Measurements from ENCODE around the gene TMEM178B.
A peak's percentile ranks its signal among the peaks of the same experiment; 100 is the strongest.
"Not testable (repeated sequence)": the region's sequence is repeated elsewhere in the genome, so short reads cannot be mapped to it uniquely, and the experiment has no call there.

Gene TMEM178B

DNA sequence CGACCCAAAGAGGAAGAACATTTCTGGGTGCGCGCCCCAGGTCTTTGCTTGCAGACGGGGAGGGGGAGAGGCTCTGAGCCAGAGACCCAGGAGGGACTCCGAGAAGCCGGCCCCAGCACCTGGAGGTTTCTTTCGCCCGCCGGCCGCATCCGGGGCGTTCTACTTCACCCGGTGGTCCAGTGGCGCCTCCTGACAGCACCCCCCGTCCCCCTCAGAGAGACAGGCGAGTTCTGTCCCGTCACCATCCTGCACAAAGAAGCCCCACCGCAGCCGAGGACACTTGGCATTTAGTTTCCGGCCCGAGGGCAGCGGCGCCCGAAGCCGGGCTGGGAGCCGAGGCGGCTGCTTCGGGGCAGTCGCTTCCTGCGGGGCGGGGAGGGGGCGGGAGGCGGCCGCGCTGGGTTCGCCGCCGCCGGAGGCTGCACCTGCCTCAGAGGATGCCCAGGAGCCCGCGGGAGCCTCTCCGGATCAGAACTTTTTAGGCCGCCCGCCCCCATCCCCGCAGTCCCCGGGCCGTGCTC, at the start of gene TMEM178B:
TMEM178B (plus strand) TSS at position 424 of the 521 bp plus-strand sequence.
- H3K36me3 ChIP-seq (ENCODE audit: insufficient read depth, low read length): no peaks in the 10 kb centered on the region
- H3K27ac ChIP-seq: no peak within 1 kb of the TSS
- TF ChIP-seq FOXP2 (optimal IDR thresholded peaks at IDR 0.05; ENCODE audit: control extremely low read depth, extremely low read length, insufficient read depth): no peak
- TF ChIP-seq POLR2AphosphoS5 (IDR thresholded peaks at IDR 0.05; ENCODE audit: borderline replicate concordance, low read depth, low read length): no peak
- no peak for TF ChIP-seq EZH2 (IDR thresholded peaks at IDR 0.05)
- peak within 1 kb of the TSS; percentile 76 for H3K4me3 ChIP-seq
- no peak for DNase-seq (ENCODE audit: low read depth, low spot score)
- peak within 1 kb of the TSS; percentile 61 for H3K9ac ChIP-seq (ENCODE audit: insufficient read length)
- no peaks in the 10 kb centered on the region for H3K9me3 ChIP-seq (ENCODE audit: low read depth, low read length)

DNA sequence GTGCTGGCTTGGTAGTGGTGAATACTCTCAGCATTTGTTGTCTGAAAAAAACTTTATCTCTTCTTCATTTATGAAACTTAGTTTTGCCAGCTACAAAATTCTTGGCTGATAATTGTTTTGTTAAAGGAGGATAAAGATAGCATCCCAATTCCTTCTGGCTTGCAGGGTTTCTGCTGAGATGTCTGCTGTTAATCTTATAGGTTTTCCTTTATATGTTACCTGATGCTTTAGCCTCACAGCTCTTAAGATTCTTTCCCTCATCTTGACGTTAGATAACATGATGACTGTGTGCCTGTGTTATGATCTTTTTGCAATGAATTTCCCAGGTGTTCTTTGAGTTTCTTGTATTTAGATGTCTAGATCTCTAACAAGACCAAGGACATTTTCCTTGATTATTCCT, 49.2 kb upstream of the TMEM178B start:
- Histone ChIP-seq H3K9me3 (ENCODE audit: low read depth, low read length) (peaks cover 11% of the 10 kb centered on the region; the same call in 1 of the 2 replicates), H3K27ac (no peak overlapping the region), H3K9ac (ENCODE audit: insufficient read length) (no peak overlapping the region), H3K36me3 (ENCODE audit: insufficient read depth, low read length) (no peaks in the 10 kb centered on the region), H3K4me3 (no peak overlapping the region)
- no peak for TF ChIP-seq POLR2AphosphoS5 (IDR thresholded peaks at IDR 0.05; ENCODE audit: borderline replicate concordance, low read depth, low read length)
- no peak for TF ChIP-seq EZH2 (IDR thresholded peaks at IDR 0.05)
- TF ChIP-seq FOXP2 (optimal IDR thresholded peaks at IDR 0.05; ENCODE audit: control extremely low read depth, extremely low read length, insufficient read depth): no peak
- no peak for DNase-seq (ENCODE audit: low read depth, low spot score)

DNA sequence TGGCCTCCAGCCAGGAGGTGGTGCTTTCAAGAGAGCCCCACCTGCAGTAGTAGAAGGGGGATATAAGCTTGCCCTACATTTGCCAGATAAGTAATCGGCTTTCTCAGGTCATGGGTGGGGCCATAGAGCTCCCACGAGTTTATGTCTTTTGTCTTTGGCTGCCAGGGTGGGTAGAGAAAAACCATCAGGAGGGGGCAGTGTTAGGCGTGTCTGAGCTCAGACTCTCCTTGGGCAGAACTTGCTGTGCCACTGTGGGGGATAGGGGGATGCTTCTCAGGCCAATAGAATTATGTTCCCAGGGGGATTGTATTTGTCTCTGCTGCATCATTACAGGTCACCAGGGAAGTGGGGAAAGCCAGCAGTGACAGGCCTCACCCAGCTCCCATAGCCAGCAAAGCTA, 46.8 kb upstream of the TMEM178B start:
- Histone ChIP-seq H3K27ac (no peak overlapping the region), H3K9ac (ENCODE audit: insufficient read length) (no peak overlapping the region), H3K4me3 (no peak overlapping the region), H3K9me3 (ENCODE audit: low read depth, low read length) (peaks cover 11% of the 10 kb centered on the region; the same call in 1 of the 2 replicates), H3K36me3 (ENCODE audit: insufficient read depth, low read length) (no peaks in the 10 kb centered on the region)
- DNase-seq (ENCODE audit: low read depth, low spot score): no peak
- no peak for TF ChIP-seq POLR2AphosphoS5 (IDR thresholded peaks at IDR 0.05; ENCODE audit: borderline replicate concordance, low read depth, low read length)
- no peak for TF ChIP-seq EZH2 (IDR thresholded peaks at IDR 0.05)
- no peak for TF ChIP-seq FOXP2 (optimal IDR thresholded peaks at IDR 0.05; ENCODE audit: control extremely low read depth, extremely low read length, insufficient read depth)

DNA sequence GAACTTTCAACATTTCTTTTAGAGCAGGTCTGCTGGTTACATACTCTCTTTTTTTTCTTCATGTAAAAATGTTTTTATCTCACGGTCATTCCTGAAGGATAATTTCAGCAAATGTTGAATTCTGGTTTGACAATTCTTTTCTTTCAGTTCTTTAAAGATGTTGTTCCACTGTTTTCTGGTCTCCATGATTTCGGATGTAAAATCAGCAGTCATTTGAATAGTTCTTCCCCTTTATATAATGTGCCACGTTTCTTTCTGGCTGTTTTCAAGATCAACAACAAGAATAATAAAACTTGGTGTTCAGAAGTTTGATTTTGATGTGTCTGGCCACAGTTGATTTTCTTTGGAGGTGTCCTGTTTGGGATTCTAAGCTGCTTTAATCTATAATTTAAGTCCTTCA, 45.1 kb upstream of the TMEM178B start:
- no peak for DNase-seq (ENCODE audit: low read depth, low spot score)
- no peak for TF ChIP-seq POLR2AphosphoS5 (IDR thresholded peaks at IDR 0.05; ENCODE audit: borderline replicate concordance, low read depth, low read length)
- no peak for TF ChIP-seq FOXP2 (optimal IDR thresholded peaks at IDR 0.05; ENCODE audit: control extremely low read depth, extremely low read length, insufficient read depth)
- no peak for TF ChIP-seq EZH2 (IDR thresholded peaks at IDR 0.05)
- H3K36me3 ChIP-seq (ENCODE audit: insufficient read depth, low read length): no peaks in the 10 kb centered on the region
- peaks cover 11% of the 10 kb centered on the region; the same call in 1 of the 2 replicates for H3K9me3 ChIP-seq (ENCODE audit: low read depth, low read length)
- H3K9ac ChIP-seq (ENCODE audit: insufficient read length): no peak overlapping the region
- H3K27ac ChIP-seq: no peak overlapping the region
- no peak overlapping the region for H3K4me3 ChIP-seq

DNA sequence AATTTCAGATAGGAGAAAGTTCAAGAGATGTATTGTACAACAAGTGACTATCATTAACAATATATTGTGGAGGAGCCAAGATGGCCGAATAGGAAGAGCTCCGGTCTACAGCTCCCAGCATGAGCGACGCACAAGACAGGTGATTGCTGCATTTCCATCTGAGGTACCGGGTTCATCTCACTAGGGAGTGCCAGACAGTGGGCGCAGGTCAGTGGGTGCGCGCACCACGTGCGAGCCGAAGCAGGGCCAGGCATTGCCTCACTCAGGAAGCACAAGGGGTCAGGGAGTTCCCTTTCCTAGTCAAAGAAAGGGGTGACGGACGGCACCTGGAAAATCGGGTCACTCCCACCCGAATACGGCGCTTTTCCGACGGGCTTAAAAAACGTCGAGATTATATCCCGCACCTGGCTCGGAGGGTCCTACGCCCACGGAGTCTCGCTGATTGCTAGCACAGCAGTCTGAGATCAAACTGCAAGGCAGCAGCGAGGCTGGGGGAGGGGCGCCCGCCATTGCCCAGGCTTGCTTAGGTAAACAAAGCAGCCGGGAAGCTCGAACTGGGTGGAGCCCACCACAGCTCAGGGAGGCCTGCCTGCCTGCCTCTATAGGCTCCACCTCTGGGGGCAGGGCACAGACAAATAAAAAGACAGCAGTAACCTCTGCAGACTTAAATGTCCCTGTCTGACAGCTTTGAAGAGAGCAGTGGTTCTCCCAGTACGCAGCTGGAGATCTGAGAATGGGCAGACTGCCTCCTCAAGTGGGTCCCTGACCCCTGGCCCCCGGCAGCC, 41.1 kb upstream of the TMEM178B start:
- not testable (repeated sequence) for H3K36me3 ChIP-seq (ENCODE audit: insufficient read depth, low read length); H3K27ac ChIP-seq; H3K9me3 ChIP-seq (ENCODE audit: low read depth, low read length); DNase-seq (ENCODE audit: low read depth, low spot score); H3K4me3 ChIP-seq; H3K9ac ChIP-seq (ENCODE audit: insufficient read length)

DNA sequence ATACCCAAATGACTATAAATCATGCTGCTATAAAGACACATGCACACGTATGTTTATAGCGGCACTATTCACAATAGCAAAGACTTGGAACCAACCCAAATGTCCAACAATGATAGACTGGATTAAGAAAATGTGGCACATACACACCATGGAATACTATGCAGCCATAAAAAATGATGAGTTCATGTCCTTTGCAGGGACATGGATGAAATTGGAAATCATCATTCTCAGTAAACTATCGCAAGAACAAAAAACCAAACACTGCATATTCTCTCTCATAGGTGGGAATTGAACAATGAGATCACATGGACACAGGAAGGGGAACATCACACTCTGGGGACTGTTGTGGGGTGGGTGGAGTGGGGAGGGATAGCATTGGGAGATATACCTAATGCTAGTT, 35.8 kb upstream of the TMEM178B start:
- H3K9ac ChIP-seq (ENCODE audit: insufficient read length); DNase-seq (ENCODE audit: low read depth, low spot score); H3K9me3 ChIP-seq (ENCODE audit: low read depth, low read length); H3K4me3 ChIP-seq; H3K27ac ChIP-seq; H3K36me3 ChIP-seq (ENCODE audit: insufficient read depth, low read length): not testable (repeated sequence)

DNA sequence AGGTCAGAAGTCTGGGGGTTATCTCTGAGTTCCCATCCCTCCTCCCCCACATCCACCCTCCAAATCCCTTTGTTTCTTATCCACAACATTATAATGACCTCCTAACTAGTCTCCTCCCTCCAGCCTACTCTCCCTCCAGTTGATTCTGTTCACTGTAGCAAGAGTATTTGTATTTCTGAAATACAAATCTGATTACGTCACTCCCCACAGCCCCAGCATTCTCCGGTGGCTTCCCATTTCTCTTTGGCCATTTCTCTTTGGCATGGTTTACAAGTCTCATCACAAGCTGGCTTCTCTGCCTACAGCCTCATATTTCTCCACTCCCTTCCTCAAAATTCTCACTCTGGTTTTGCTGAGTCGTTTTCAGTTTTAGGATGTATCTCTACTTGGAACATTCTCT, 34.5 kb upstream of the TMEM178B start:
- no peak for TF ChIP-seq POLR2AphosphoS5 (IDR thresholded peaks at IDR 0.05; ENCODE audit: borderline replicate concordance, low read depth, low read length)
- no peak for TF ChIP-seq FOXP2 (optimal IDR thresholded peaks at IDR 0.05; ENCODE audit: control extremely low read depth, extremely low read length, insufficient read depth)
- TF ChIP-seq EZH2 (IDR thresholded peaks at IDR 0.05): no peak
- Histone ChIP-seq H3K9me3 (ENCODE audit: low read depth, low read length) (no peaks in the 10 kb centered on the region), H3K27ac (no peak overlapping the region), H3K9ac (ENCODE audit: insufficient read length) (no peak overlapping the region), H3K4me3 (no peak overlapping the region), H3K36me3 (ENCODE audit: insufficient read depth, low read length) (no peaks in the 10 kb centered on the region)
- no peak for DNase-seq (ENCODE audit: low read depth, low spot score)

DNA sequence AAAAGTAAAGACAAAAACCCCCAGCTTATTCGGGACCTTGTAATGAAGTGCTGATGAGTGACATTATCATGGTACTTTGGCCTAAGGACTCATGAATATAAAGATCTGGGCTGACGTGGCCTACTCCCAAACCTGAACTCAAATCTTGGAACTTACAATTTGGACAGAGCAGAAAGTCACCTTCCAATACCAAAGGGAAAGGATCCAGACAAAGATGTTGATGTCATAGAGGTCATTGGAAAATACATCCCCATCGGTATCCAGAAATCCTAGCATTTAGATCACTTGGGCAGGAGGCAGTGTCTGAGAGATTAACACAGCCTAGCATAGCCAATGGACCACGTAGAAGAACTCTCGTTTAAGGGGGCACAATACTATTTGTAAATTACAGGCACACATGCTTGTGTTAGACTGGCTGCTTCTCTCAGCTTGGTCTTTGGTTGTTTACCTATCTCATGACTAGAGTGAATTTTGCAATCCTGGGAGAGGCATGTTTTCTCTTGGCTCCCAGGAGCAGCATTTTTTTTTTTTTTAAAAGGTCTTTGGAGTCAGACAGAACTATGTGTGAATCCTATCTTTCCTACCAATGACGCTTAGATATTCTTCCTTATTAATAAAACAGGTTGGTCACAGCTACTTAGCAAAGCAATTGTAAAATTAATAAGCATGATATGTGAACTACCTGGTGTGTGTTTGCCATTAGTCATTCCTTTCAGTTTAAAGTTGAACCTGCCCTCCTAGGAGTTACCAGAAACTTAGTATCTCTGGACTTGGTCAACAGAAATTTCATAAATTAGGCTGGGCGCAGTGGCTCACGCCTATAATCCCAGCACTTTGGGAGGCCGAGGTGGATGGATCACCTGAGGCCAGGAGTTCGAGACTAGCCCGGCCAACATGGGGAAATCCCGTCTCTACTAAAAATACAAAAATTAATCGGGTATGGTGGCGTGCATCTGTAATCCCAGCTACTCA, 31.4 kb upstream of the TMEM178B start:
- Histone ChIP-seq H3K27ac (no peak overlapping the region), H3K9me3 (ENCODE audit: low read depth, low read length) (no peaks in the 10 kb centered on the region; the same call in 1 of the 2 replicates), H3K4me3 (no peak overlapping the region), H3K36me3 (ENCODE audit: insufficient read depth, low read length) (no peaks in the 10 kb centered on the region), H3K9ac (ENCODE audit: insufficient read length) (no peak overlapping the region)
- no peak for TF ChIP-seq FOXP2 (optimal IDR thresholded peaks at IDR 0.05; ENCODE audit: control extremely low read depth, extremely low read length, insufficient read depth)
- TF ChIP-seq POLR2AphosphoS5 (IDR thresholded peaks at IDR 0.05; ENCODE audit: borderline replicate concordance, low read depth, low read length): no peak
- no peak for TF ChIP-seq EZH2 (IDR thresholded peaks at IDR 0.05)
- no peak for DNase-seq (ENCODE audit: low read depth, low spot score)
